ENCODE measurements around the gene IRAK3.

Gene IRAK3, protein sequence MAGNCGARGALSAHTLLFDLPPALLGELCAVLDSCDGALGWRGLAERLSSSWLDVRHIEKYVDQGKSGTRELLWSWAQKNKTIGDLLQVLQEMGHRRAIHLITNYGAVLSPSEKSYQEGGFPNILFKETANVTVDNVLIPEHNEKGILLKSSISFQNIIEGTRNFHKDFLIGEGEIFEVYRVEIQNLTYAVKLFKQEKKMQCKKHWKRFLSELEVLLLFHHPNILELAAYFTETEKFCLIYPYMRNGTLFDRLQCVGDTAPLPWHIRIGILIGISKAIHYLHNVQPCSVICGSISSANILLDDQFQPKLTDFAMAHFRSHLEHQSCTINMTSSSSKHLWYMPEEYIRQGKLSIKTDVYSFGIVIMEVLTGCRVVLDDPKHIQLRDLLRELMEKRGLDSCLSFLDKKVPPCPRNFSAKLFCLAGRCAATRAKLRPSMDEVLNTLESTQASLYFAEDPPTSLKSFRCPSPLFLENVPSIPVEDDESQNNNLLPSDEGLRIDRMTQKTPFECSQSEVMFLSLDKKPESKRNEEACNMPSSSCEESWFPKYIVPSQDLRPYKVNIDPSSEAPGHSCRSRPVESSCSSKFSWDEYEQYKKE

DNA sequence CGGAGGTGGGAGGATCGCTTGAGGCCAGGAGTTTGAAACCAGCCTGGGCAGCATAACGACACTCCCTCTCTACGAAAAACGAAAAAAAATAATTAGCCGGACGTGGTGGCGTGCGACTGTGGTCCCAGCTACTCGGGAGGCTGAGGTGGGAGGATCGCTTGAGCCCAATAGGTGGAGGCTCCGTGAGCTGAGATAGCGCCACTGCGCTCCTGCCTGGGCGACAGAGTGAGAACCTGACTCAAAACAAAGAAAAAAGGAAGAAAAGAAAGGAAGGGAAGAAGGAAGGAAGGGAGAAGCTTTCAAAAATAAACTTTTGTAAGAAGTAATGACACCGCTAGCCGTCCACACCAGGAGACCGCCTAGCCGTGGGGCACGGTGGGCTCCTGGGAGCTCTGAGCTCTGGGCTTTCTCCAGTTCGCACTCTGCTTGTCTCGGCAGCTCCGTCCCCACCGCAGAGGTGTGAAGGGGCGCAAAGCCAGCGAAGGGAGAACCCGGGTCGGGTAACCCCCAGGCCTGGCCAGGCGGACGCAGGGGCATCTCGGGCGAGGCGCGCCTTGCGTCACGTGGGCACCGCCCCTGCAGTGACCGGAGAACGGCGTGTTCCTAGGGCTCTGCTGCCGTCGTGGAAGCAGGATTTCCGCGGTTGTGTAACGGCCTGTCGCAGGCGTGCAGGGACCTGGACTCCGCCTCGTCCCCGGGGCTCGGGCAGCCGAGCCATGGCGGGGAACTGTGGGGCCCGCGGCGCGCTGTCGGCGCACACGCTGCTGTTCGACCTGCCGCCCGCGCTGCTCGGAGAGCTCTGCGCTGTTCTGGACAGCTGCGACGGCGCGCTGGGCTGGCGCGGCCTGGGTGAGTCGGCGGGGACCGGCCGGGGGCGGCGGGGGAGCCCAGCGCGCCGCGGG, at the start of gene IRAK3:
Gene IRAK3 (plus strand): TSS at position 631 of the 902 bp plus-strand sequence. CDS start 86 bp downstream, at position 717.
- Mint-ChIP-seq H3K4me1 (peaks cover 8% of the 10 kb centered on the region), H3K4me3 (peak within 1 kb of the TSS; percentile 82), H3K36me3 (peaks cover 5% of the 10 kb centered on the region), H3K27me3 (peaks cover 36% of the 10 kb centered on the region), H3K27ac (peak within 1 kb of the TSS; percentile 69), H3K9me3 (peaks cover 6% of the 10 kb centered on the region)

DNA sequence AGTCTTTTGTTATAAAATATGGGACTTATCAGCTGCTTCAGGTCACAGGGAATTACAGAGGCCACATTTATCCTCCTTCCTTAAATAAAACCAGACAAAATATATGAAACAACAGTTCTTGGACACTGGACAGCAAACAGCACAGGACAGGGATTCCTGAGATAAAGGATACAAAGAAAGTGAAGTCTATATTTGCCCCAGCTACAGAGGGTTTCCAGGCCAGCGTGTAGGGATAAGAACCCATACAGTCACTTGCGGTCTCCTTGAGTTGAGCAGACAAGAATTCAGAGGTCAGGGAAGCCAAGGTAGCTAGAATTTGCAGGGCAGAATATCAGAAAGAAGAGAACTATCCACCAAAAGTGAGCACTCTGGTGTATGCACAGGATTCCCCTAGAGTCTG, 49.7 kb upstream of the IRAK3 start:
- H3K27ac Mint-ChIP-seq = peak overlapping the region; percentile 51
- peaks cover 13% of the 10 kb centered on the region for H3K4me1 Mint-ChIP-seq
- no peaks in the 10 kb centered on the region for H3K27me3 Mint-ChIP-seq
- H3K36me3 Mint-ChIP-seq = peaks cover 46% of the 10 kb centered on the region
- no peak overlapping the region for H3K4me3 Mint-ChIP-seq
- H3K9me3 Mint-ChIP-seq = peaks cover 6% of the 10 kb centered on the region

DNA sequence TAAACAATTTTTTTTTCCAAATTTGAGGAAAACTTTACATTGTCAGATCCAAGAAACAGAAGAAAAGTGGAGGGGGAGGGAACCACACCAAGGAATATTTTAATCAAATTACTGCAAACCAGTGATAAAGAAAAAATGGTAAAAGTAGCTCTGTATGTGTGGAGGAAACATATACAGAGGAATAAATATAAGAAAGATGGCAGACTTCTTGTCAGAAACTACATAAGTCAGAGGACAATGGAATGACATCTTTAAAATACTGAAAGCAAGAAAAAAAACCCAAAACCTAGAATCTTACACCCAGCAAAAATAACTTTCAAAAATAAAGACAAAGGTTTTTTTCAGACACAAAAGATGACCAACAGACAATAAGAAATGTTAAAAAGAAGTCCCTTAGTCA, 48.3 kb upstream of the IRAK3 start:
- Mint-ChIP-seq H3K4me3 (no peak overlapping the region), H3K27ac (no peak overlapping the region), H3K27me3 (no peaks in the 10 kb centered on the region), H3K9me3 (peaks cover 6% of the 10 kb centered on the region), H3K4me1 (peaks cover 25% of the 10 kb centered on the region), H3K36me3 (peaks cover 51% of the 10 kb centered on the region)

DNA sequence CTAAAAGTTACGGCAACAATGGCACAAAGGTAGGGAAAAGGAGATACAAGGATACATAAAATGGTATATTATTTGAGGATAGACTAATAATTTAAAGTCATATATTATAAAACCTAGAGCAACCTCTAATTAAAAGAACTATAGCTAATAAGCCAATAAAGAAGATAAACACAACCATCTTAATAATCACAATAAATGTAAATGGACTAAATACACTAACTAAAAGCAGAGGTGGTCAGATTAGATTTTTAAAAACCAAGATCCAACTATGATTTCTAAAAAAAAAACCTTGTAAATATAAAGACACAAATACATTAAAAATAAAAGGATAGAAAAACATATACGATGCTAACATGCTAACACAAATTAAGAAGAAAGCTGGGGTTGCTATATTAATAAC, 47.7 kb upstream of the IRAK3 start:
- Mint-ChIP-seq H3K36me3 (peaks cover 48% of the 10 kb centered on the region), H3K27me3 (no peaks in the 10 kb centered on the region), H3K27ac (no peak overlapping the region), H3K9me3 (peaks cover 6% of the 10 kb centered on the region), H3K4me3 (no peak overlapping the region), H3K4me1 (peaks cover 31% of the 10 kb centered on the region)

DNA sequence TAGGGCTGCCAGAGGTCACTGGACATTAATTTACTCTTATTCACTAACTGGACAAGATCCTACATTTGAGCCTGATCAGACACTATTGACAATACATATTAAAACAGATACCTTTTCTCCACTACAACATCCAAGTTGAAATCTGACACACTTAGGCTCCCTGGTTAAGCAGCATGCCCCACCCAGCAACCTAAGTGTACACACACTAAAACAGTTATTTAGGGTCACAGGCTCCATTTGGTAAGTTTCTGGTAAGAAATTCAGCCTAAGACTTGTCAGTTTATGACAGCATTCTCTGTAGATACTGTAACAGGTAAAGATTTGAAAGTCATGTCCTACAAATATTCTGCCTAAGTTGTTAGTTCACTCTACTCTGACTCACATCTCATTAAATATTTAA, 46.2 kb upstream of the IRAK3 start:
- Mint-ChIP-seq H3K27ac (no peak overlapping the region), H3K4me1 (peaks cover 31% of the 10 kb centered on the region), H3K4me3 (no peak overlapping the region), H3K9me3 (peaks cover 6% of the 10 kb centered on the region), H3K36me3 (peaks cover 46% of the 10 kb centered on the region), H3K27me3 (no peaks in the 10 kb centered on the region)

DNA sequence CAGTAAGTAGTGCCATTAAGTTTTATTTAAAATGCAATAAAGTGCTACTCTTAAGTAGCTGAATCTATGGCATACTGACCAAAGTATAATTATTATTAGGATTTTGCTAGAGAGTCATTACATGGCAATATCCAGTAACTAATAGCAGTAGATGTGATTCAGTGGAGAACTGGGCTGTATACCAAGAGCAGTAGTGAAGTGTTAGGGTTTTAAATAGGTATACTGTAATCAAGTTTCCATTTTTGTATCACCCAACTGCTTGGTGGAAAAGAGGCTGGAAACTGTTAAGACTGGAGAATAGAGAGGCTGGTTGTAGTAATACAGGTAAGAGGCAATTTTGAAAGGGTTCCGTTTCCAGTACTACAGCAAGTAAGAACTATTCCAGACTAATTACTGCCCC, 45.1 kb upstream of the IRAK3 start:
- H3K27me3 Mint-ChIP-seq = no peaks in the 10 kb centered on the region
- no peak overlapping the region for H3K4me3 Mint-ChIP-seq
- H3K27ac Mint-ChIP-seq = peak overlapping the region; percentile 12
- peaks cover 6% of the 10 kb centered on the region for H3K9me3 Mint-ChIP-seq
- peaks cover 36% of the 10 kb centered on the region for H3K4me1 Mint-ChIP-seq
- peaks cover 48% of the 10 kb centered on the region for H3K36me3 Mint-ChIP-seq

DNA sequence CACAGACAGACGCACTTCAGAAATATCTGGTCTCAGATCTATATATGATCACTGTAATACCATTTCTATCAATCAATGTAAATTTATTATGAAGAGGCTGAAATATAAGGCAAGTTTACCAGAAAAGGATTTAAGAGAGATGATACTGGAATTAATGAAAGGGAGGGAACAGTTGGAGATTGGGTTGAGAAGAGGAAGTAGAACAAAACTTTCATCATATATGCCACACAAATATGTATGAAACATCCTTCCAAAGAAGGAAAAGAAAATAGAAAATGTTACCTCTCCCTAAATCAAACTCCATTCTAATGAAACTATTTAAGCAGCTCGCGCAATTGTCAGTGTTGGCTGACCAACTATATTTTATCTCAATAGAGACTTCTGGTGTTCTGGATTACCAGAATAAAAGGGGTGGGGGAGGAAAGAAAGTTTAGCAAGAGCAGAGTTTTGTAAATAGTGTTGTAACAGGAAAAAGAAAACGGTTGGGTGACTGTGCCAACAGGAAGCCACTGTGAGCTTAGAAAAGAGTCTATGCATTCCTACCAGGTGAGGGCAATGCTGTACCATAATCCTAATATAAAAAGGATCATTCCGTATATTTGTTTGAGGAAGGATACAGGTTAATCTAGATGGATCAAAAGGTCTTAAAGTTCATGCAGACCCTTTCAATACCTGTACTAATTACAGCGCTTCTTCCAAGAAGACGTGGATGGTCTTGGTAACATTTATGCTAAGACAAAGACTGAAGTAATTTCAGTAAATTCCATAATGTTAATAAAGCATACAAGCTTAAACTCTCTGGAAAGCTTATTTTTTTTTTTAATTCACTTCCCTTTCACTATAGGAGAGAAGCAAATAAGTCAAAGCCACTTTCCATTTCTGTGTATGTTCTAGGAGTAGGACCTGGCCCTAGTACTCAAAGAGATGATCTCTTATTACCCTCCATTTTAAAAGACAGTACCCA, 43.9 kb upstream of the IRAK3 start:
- Mint-ChIP-seq H3K27me3 (no peaks in the 10 kb centered on the region), H3K4me1 (peaks cover 34% of the 10 kb centered on the region), H3K9me3 (peaks cover 5% of the 10 kb centered on the region), H3K27ac (peak overlapping the region; percentile 94), H3K36me3 (peaks cover 40% of the 10 kb centered on the region), H3K4me3 (no peak overlapping the region)

DNA sequence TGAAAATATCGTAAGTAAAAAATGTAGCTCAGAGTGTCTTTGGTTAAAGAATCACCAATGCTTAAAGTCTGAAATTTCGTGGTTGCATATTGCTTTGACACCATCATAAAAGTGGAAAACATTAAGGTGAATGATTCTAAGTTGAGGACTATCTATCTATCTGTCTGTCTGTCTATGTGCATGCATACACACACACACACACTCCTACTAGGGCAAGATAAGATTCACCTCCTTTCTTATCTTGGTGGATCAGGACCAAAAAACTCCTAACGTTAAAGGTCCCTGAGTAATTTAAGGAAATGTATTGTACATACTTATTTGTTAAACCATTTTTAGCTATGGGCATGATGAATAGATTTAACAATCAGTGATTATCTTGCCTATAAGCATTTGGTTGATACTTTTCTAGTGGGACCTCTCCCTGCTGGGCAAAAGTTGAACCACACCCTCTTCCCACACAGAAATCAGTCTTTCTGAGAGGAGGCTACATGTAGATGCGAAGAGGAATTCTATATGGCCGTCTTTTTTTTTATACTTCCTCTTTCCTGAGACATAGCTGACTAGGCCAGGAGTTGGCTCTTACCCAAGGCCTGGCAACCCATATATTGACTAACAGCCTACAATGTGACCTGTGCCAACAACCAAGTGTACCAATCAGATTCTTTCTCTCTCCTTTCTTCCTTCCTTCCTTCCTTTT, 39.2 kb upstream of the IRAK3 start:
- peaks cover 53% of the 10 kb centered on the region for H3K4me1 Mint-ChIP-seq
- H3K9me3 Mint-ChIP-seq = no peaks in the 10 kb centered on the region
- H3K27ac Mint-ChIP-seq = no peak overlapping the region
- H3K4me3 Mint-ChIP-seq = no peak overlapping the region
- no peaks in the 10 kb centered on the region for H3K27me3 Mint-ChIP-seq
- peaks cover 9% of the 10 kb centered on the region for H3K36me3 Mint-ChIP-seq

DNA sequence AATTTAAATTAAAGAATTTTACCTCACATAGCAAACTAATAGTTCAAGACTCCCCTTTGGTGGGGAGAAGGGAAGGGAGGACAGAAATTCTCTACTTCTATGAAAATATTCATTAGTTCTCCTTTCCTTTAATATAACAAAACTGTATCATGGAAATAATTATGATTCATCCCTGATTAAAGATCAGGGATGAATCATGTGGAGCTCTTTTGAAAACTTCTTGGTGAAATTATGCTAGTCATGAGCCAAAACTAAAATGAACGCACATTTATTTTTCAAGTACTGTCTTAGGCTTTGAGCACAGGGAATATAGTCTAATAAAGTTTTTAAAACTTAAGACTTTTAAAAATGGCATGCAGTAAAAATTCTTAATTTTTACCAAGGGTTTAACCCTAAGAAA, 36.3 kb upstream of the IRAK3 start:
- Mint-ChIP-seq H3K9me3 (no peaks in the 10 kb centered on the region), H3K27me3 (no peaks in the 10 kb centered on the region), H3K27ac (peak overlapping the region; percentile 65), H3K4me1 (peaks cover 66% of the 10 kb centered on the region), H3K36me3 (peaks cover 9% of the 10 kb centered on the region), H3K4me3 (no peak overlapping the region)

DNA sequence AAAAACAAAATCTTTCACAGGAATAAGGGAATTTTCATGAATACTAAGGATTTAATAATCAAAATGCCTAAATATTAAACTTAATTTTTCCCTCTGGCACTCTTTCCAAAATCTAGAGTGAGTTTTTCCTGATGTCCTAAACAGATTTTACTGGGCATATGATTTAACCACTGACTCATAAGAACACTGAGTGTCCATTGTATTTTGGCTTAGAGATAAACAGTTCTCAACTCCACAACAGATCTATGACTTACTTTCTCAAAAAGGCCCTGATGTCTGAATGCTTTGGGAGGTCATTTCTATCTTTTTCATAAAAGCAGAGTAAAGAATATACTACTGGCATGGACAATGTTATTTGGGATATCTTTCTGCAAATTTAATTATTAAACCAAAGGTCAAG, 34.2 kb upstream of the IRAK3 start:
- peaks cover 13% of the 10 kb centered on the region for H3K36me3 Mint-ChIP-seq
- no peaks in the 10 kb centered on the region for H3K27me3 Mint-ChIP-seq
- H3K4me3 Mint-ChIP-seq = no peak overlapping the region
- H3K9me3 Mint-ChIP-seq = no peaks in the 10 kb centered on the region
- peak overlapping the region; percentile 35 for H3K27ac Mint-ChIP-seq
- peaks cover 76% of the 10 kb centered on the region for H3K4me1 Mint-ChIP-seq

DNA sequence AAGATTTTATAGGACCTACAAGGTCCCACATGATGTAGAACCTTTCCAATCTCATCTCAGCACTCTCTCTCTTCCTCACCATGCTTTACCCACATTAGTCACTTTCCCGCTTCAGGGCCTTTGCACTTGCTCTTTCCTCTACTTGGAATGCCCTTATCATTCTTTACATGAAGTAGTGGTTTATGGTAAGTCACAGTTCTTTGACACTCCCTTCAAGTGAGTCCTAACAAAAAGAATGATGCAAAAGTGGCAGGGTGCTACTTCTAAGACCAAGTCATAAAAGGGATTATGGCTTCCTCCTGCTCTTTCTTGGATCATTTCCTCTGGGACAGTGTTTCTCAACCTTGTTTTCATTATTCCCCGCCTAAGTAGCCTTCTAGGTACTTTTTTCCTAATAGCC, 32.4 kb upstream of the IRAK3 start:
- Mint-ChIP-seq H3K36me3 (peaks cover 16% of the 10 kb centered on the region), H3K27me3 (no peaks in the 10 kb centered on the region), H3K4me3 (no peak overlapping the region), H3K4me1 (peaks cover 76% of the 10 kb centered on the region), H3K9me3 (no peaks in the 10 kb centered on the region), H3K27ac (peak overlapping the region; percentile 63)

DNA sequence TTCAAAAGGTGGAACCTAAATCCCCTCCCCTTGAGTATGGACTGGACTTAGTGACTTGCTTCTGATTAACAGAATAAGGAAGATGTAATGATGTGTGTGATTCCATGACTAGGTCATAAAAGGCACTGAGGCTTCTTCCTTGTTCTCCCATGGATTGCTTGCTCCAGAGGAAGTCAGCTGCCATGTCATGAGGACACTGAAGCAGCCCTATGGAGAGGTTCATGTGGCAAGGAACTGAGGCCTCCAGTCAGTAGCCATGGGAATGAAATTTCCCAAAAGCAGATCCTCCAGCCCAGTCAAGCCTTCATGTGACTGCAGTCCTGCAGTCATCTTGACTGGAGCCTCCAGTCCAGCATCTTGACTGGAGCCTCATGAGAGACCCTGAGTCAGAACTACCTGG, 29.9 kb upstream of the IRAK3 start:
- H3K9me3 Mint-ChIP-seq = no peaks in the 10 kb centered on the region
- peaks cover 15% of the 10 kb centered on the region for H3K36me3 Mint-ChIP-seq
- no peak overlapping the region for H3K4me3 Mint-ChIP-seq
- no peaks in the 10 kb centered on the region for H3K27me3 Mint-ChIP-seq
- H3K27ac Mint-ChIP-seq = no peak overlapping the region
- H3K4me1 Mint-ChIP-seq = peaks cover 82% of the 10 kb centered on the region

DNA sequence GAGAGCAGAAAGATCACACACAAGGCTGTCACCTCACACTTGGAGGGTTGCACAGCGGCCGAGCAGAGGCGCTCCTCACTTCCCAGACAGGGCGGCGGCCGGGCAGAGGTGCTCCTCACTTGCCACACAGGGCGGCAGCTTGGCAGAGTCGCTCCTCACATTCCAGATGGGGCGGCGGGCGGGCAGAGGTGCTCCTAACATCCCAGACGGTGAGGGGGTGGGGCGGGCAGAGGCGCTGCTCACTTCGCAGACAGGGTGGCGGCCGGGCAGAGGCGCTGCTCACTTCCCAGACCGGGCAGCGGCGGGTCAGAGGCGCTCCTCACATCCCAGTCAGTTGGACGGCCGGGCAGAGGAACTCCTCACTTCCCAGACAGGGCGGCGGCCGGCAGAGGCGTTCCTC, 28.3 kb upstream of the IRAK3 start:
- no peaks in the 10 kb centered on the region for H3K27me3 Mint-ChIP-seq
- no peak overlapping the region for H3K4me3 Mint-ChIP-seq
- H3K9me3 Mint-ChIP-seq = no peaks in the 10 kb centered on the region
- peaks cover 25% of the 10 kb centered on the region for H3K36me3 Mint-ChIP-seq
- H3K4me1 Mint-ChIP-seq = peaks cover 82% of the 10 kb centered on the region
- H3K27ac Mint-ChIP-seq = no peak overlapping the region

DNA sequence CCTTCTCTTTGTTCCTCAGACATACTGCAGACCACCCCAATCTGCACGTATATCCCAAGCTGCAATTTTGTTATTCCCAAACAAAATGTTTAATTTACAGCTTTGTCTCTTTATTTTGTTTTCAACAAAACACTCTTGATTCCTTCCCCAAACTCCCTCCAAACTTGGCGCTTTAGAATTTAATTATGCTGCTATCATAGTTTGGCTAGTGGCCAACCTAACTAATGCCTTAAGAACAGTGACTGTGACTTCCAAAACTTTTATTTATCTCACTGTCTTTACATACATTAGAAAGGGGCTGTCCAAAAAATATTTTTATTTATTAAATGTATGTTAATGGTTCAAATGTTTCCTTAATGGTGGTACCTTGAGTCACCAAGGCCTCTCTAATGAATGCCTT, 26.3 kb upstream of the IRAK3 start:
- no peak overlapping the region for H3K27ac Mint-ChIP-seq
- H3K27me3 Mint-ChIP-seq = no peaks in the 10 kb centered on the region

More for the DNA sequence above, 26.3 kb upstream of the IRAK3 start:
- no peak overlapping the region for H3K4me3 Mint-ChIP-seq
- H3K36me3 Mint-ChIP-seq = peaks cover 38% of the 10 kb centered on the region
- H3K4me1 Mint-ChIP-seq = peaks cover 81% of the 10 kb centered on the region
- no peaks in the 10 kb centered on the region for H3K9me3 Mint-ChIP-seq

Data from activated naive CD4-positive, alpha-beta T cell treated with anti-CD3 and anti-CD28 coated beads, Interleukin-2, amount 50 U/mL, for 24 hours (primary cell).